MM.1S (cell line): ENCODE data around the gene ERCC3.

Experiments
- CTCF ChIP-seq: fragments of 300-600 bp; sonication (generic); IDR thresholded peaks from 2 replicates; pipeline ENCODE4 v1.5.1; 2016; ENCODE audit warnings: antibody characterized with exemption, low read length, mixed read lengths
- EZH2phosphoT487 ChIP-seq: fragments of 300-600 bp; sonication (generic); IDR thresholded peaks from 2 replicates; pipeline ENCODE4 v1.6.1; 2018; ENCODE audit warnings: antibody characterized with exemption, low read length

GRCh38 chr2:127226132-127226519, 67.8 kb downstream of the ERCC3 start:
- no peak for TF ChIP-seq CTCF
- TF ChIP-seq EZH2phosphoT487, result no peak
